K562 (cell line): ENCODE results near the gene BZW1. TPM values are rescaled to one million over a fixed set of nuclear protein-coding genes. Genes with fewer than 3 reads are reported as not detected.

Source experiments
- ATAC-seq: fragments of 200-7000 bp; cut with Tn5 transposase; 3 replicates; pipeline ENCODE4 v1.9.1; 2020; ENCODE audit warnings: moderate library complexity
- BruUV-seq: library from RNA; stranded (reverse); fragments of 400-500 nt; replicated peaks from 2 replicates; lab custom pipeline; 2021; lab: Mats Ljungman, UMichigan
- CTCF ChIA-PET: fragments of 300-600 bp; formaldehyde crosslinking; extraction: SDS; loops from one replicate; lab custom pipeline; 2021; ENCODE audit warnings: low intra/inter-chr PET ratio; lab: Yijun Ruan, JAX
- POLR2A ChIA-PET: fragments of 300-600, 350-650 bp; sonication (Branson Sonifier 250); formaldehyde crosslinking; extraction: SDS; loops from one replicate; lab custom pipeline; 2021; ENCODE audit warnings: antibody characterized with exemption, inconsistent platforms; lab: Yijun Ruan, JAX
- DNase-seq, 4 experiments: peaks; one replicate each; pipeline versions ENCODE4 v3.0.0 to v3.0.0-alpha.2; 2011 to 2018; ENCODE audit warnings: low spot score in 3 of 4, mixed read lengths in 3 of 4; ENCODE audit errors: extremely low read depth in 1 of 4
- FAIRE-seq: peaks from 2 replicates; lab custom pipeline; 2011; peaks lifted over from hg19 to GRCh38; lab: Jason Lieb, UNC
- H2AFZ ChIP-seq: 2 replicates; pipeline ENCODE4 v1.6.0; 2011; ENCODE audit warnings: low read depth, low read length, control low read depth, inconsistent platforms
- H3K27ac ChIP-seq: fragments of 200-600 bp; 3 replicates; pipeline ENCODE4 v1.8.0; 2011; ENCODE audit warnings: low read depth, mild to moderate bottlenecking, control low read depth, inconsistent platforms, low read length, moderate library complexity, mixed read lengths; ENCODE audit errors: extremely low read depth
- H3K27me3 ChIP-seq, 2 experiments: fragments of 300-600 bp in 1 of 2; 2 replicates in 1 of 2; 3 replicates in 1 of 2; pipeline versions ENCODE4 v1.6.0 to v1.8.0; 2011; ENCODE audit warnings: inconsistent platforms in 2 of 2, low read length in 2 of 2, mild to moderate bottlenecking in 1 of 2, mixed read lengths in 1 of 2, moderate library complexity in 1 of 2; ENCODE audit not compliant: control insufficient read depth in 2 of 2, insufficient read depth in 2 of 2
- H3K36me3 ChIP-seq: fragments of 300-600 bp; 3 replicates; pipeline ENCODE4 v1.8.0; 2011; ENCODE audit warnings: mild to moderate bottlenecking, low read length, inconsistent platforms; ENCODE audit not compliant: control insufficient read depth, insufficient read depth
- H3K4me1 ChIP-seq, 2 experiments: fragments of 200-600 bp in 1 of 2; replicated peaks in 1 of 2; 2 replicates in 1 of 2; 3 replicates in 1 of 2; pipeline versions ENCODE4 v1.5.1 to v1.8.0; 2011; ENCODE audit warnings: inconsistent platforms in 2 of 2, low read length in 2 of 2, mild to moderate bottlenecking in 1 of 2, mixed read lengths in 1 of 2, moderate library complexity in 1 of 2; ENCODE audit not compliant: control insufficient read depth in 2 of 2, insufficient read depth in 2 of 2
- H3K4me2 ChIP-seq: 2 replicates; pipeline ENCODE4 v1.6.1; 2011; ENCODE audit warnings: low read length, control low read depth, inconsistent platforms, mixed read lengths; ENCODE audit not compliant: insufficient read depth
- H3K4me3 ChIP-seq: fragments of 200-600 bp; sonication (generic), shearing (Covaris generic); 2 replicates; pipeline ENCODE4 v1.5.1; 2016; ENCODE audit warnings: control low read depth, inconsistent platforms
- H3K79me2 ChIP-seq: fragments of 200-600 bp; 3 replicates; pipeline ENCODE4 v1.8.0; 2011; ENCODE audit warnings: low read length, inconsistent platforms; ENCODE audit not compliant: control insufficient read depth, insufficient read depth
- H3K9ac ChIP-seq, 2 experiments: 2 replicates each; pipeline versions ENCODE4 v1.6.0 to v1.6.1; 2011; ENCODE audit warnings: low read depth in 2 of 2, low read length in 2 of 2, control low read depth in 1 of 2, inconsistent platforms in 1 of 2, mild to moderate bottlenecking in 1 of 2, mixed read lengths in 1 of 2; ENCODE audit not compliant: insufficient read depth in 1 of 2
- H3K9me1 ChIP-seq: one replicate; pipeline ENCODE4 v1.6.0; 2011; ENCODE audit warnings: inconsistent platforms, mild to moderate bottlenecking, low read length, moderate library complexity; ENCODE audit not compliant: control insufficient read depth, insufficient read depth
- H3K9me3 ChIP-seq: replicated peaks from 2 replicates; pipeline ENCODE4 v1.5.1; 2011; ENCODE audit warnings: low read depth, low read length, inconsistent platforms; ENCODE audit not compliant: control insufficient read depth, insufficient read depth
- H4K20me1 ChIP-seq: replicated peaks from 2 replicates; pipeline ENCODE4 v1.6.1; 2011; ENCODE audit warnings: low read length, inconsistent platforms, mixed read lengths; ENCODE audit not compliant: control insufficient read depth, insufficient read depth
- ELF4 ChIP-seq: fragments of 450-650 bp; formaldehyde crosslinking; IDR thresholded peaks from 2 replicates; pipeline ENCODE4 v1.4.0; 2022; ENCODE audit warnings: missing genetic modification characterization
- HCFC1 ChIP-seq: IDR thresholded peaks from 2 replicates; pipeline ENCODE4 v1.6.1; 2012; ENCODE audit warnings: low read depth, low read length, improper control_type of control experiment
- ILF3 ChIP-seq: fragments of 450-650 bp; IDR thresholded peaks from 2 replicates; pipeline ENCODE4 v1.6.1; 2018; ENCODE audit warnings: antibody characterized with exemption, mild to moderate bottlenecking, moderate library complexity, borderline replicate concordance
- MYNN ChIP-seq, 2 experiments: sonication (generic); formaldehyde crosslinking in 1 of 2; IDR thresholded peaks; 2 replicates each; pipeline versions ENCODE4 v1.5.0 to v1.6.1; 2016 to 2020; ENCODE audit warnings: antibody characterized with exemption in 1 of 2, missing genetic modification reagents in 1 of 2
- POLR2A ChIP-seq: fragments of 450-650 bp; conservative IDR thresholded peaks from 2 replicates; pipeline ENCODE4 v1.6.1; 2016
- POLR2AphosphoS2 ChIP-seq: IDR thresholded peaks from 2 replicates; pipeline ENCODE4 v1.6.1; 2012; ENCODE audit warnings: low read length, improper control_type of control experiment
- POLR2AphosphoS5 ChIP-seq: IDR thresholded peaks from 2 replicates; pipeline ENCODE4 v1.6.1; 2011; ENCODE audit warnings: mild to moderate bottlenecking, low read depth, low read length, moderate library complexity; ENCODE audit not compliant: control insufficient read depth, insufficient read depth
- SUPT5H ChIP-seq: fragments of 450-650 bp; IDR thresholded peaks from 2 replicates; pipeline ENCODE4 v1.6.1; 2016
- ZBED1 ChIP-seq: IDR thresholded peaks from 2 replicates; pipeline ENCODE4 v1.6.1; 2014
- ZFX ChIP-seq: sonication (generic); formaldehyde crosslinking; IDR thresholded peaks from 2 replicates; pipeline ENCODE4 v1.8.0; 2022; ENCODE audit warnings: mild to moderate bottlenecking, missing genetic modification reagents, moderate library complexity
- WGBS: fragments of 100-300 bp; shearing (Covaris generic); methylation state at CpG from one replicate; pipeline ENCODE4 v1.1.6; 2016; ENCODE audit warnings: low coverage, mixed read lengths; ENCODE audit not compliant: insufficient coverage; ENCODE audit errors: missing lambda C conversion rate; 5-methylcytosine and 5-hydroxymethylcytosine counted together
- in situ Hi-C: fragments of 300-500 bp; cut with MboI; formaldehyde crosslinking; loops from 4 replicates; pipeline ENCODE4 v1.15.0; 2018; ENCODE audit warnings: inconsistent platforms, mixed read lengths
- intact Hi-C: fragments of 100-400 bp; cut with micrococcal nuclease; formaldehyde crosslinking; loops from 2 replicates; pipeline ENCODE4 v1.14.2; 2022
- polyA plus RNA-seq, 8 experiments: library from polyadenylated mRNA; depleted of rRNA in 4 of 8; stranded (reverse) in 5 of 8; unstranded in 3 of 8; fragments of >200 nt; fragmentation: Nextera tagmentation in 2 of 8; fragmentation: Illumina TruSeq in 1 of 8; extraction: Ambion mirVana in 2 of 8; extraction: Trizol in 1 of 8; gene quantifications; 2 replicates each; pipeline versions ENCODE4 v1.2.1 to v1.2.3, GENCODE V29; 2011 to 2014; ENCODE audit warnings: inconsistent platforms in 1 of 8, missing spikeins in 1 of 8
- total RNA-seq, 7 experiments: library from RNA; depleted of rRNA in 6 of 7; stranded (reverse); fragments of >200 nt in 6 of 7; fragmentation: Illumina TruSeq in 2 of 7; extraction: Trizol in 2 of 7; gene quantifications; 2 replicates each; pipeline versions ENCODE4 v1.2.1 to v1.2.3, GENCODE V29; 2011 to 2021; ENCODE audit warnings: low replicate concordance in 1 of 7
- TF ChIP-seq, protein P1 (sequence below): IDR thresholded peaks from 2 replicates; pipeline ENCODE4 v1.6.1; 2011; ENCODE audit warnings: borderline replicate concordance, low read depth, mild to moderate bottlenecking, moderate library complexity, low read length; ENCODE audit not compliant: insufficient read depth, poor library complexity, severe bottlenecking
- TF ChIP-seq, protein P2 (sequence below), 2 experiments: IDR thresholded peaks in 1 of 2; conservative IDR thresholded peaks in 1 of 2; 2 replicates each; pipeline ENCODE4 v1.6.1; 2016; ENCODE audit warnings: low read depth in 2 of 2, mild to moderate bottlenecking in 1 of 2, missing compliant biosample characterization in 1 of 2, missing genetic modification characterization in 1 of 2, moderate library complexity in 1 of 2

Gene BZW1
- total and polyA plus RNA-seq, 9 of the 15 experiments (the other 6 are each of a cell fraction or from before 2014, with no cell fraction given), result 110 to 244 (median 198) TPM

DNA sequence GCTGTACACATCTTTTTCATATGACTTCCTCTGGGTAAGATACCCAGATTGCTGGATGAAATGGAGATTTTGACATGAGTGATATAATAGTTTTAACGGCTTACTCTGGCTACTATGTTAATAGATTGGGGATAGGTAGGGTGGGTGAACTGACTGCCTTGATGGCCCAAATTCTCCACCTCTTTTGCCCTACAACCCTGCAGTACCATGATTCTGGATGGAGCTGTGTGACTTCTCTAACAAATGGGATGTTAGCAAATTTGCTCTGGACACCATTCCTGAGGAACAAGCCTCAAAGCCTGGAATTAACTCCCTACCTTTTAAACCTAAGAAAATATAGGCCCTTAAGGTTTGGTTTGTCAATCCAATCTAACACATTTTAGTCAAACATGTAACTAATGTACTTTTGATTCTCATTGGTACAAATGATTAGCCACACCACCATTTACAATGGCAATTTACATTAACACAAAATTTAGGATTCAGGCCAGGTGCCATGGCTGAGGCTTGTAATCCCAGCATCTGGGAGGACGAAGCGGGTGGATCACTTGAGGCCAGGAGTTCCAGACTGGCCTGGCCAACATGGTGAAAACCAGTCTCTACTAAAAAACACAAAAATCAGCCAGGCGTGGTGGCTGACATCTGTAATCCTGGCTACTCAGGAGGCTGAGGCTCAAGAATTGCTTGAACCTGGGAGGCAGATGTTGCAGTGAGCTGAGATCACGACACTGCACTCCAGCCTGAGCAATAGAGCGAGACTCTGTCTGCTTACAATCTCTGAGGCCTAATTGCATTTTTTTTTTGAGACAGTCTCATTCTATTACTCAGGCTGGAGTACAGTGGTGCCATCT lies 39.9 kb downstream of the BZW1 start:
- Histone ChIP-seq H4K20me1 (no peaks in the 10 kb centered on the region), H3K4me3 (no peak overlapping the region), H2AFZ (no peak overlapping the region), H3K27ac (no peak overlapping the region), H3K4me2 (no peak overlapping the region), H3K36me3 (peaks cover 54% of the 10 kb centered on the region), H3K9me1 (no peaks in the 10 kb centered on the region), H3K4me1 (no peaks in the 10 kb centered on the region; a peak in 1 of 5 replicates), H3K9me3 (no peaks in the 10 kb centered on the region), H3K27me3 (no peaks in the 10 kb centered on the region), H3K9ac (no peak overlapping the region), H3K79me2 (0 out of 3 replicates have a peak, but pooled peaks cover 2% of the 10 kb centered on the region)
- no peak for FAIRE-seq
- WGBS, result 90% methylated on average over 6 of the region's 6 CpGs
- TSS peak; percentile 29 for BruUV-seq
- TF ChIP-seq, protein P1, sequence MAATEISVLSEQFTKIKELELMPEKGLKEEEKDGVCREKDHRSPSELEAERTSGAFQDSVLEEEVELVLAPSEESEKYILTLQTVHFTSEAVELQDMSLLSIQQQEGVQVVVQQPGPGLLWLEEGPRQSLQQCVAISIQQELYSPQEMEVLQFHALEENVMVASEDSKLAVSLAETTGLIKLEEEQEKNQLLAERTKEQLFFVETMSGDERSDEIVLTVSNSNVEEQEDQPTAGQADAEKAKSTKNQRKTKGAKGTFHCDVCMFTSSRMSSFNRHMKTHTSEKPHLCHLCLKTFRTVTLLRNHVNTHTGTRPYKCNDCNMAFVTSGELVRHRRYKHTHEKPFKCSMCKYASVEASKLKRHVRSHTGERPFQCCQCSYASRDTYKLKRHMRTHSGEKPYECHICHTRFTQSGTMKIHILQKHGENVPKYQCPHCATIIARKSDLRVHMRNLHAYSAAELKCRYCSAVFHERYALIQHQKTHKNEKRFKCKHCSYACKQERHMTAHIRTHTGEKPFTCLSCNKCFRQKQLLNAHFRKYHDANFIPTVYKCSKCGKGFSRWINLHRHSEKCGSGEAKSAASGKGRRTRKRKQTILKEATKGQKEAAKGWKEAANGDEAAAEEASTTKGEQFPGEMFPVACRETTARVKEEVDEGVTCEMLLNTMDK, result no peak
- TF ChIP-seq HCFC1 (no peak), ILF3 (peak; percentile 77; the same call in 1 of the 2 replicates), SUPT5H (peak; percentile 32; the same call in 1 of the 2 replicates), ELF4 (CRISPR knock-in tag) (0 out of 2 replicates have a peak, but pooled peaks have one; percentile 18), ZBED1 (peak; percentile 13; the same call in 1 of the 2 replicates), POLR2A (peak; percentile 47; the same call in 1 of the 2 replicates), MYNN (IDR thresholded peaks at IDR 0.05) (0 out of 2 replicates have a peak, but pooled peaks have one; percentile 3), MYNN (CRISPR knock-in tag; IDR thresholded peaks at IDR 0.05) (no peak), ZFX (CRISPR knock-in tag) (peak; percentile 22; the same call in 1 of the 2 replicates), POLR2AphosphoS2 (peak; percentile 20; the same call in 1 of the 2 replicates), POLR2AphosphoS5 (peak; percentile 37)
- TF ChIP-seq, protein P2, sequence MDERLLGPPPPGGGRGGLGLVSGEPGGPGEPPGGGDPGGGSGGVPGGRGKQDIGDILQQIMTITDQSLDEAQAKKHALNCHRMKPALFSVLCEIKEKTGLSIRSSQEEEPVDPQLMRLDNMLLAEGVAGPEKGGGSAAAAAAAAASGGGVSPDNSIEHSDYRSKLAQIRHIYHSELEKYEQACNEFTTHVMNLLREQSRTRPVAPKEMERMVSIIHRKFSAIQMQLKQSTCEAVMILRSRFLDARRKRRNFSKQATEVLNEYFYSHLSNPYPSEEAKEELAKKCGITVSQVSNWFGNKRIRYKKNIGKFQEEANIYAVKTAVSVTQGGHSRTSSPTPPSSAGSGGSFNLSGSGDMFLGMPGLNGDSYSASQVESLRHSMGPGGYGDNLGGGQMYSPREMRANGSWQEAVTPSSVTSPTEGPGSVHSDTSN (CRISPR knock-in tag; IDR thresholded peaks at IDR 0.05; ENCODE audit: low read depth), result no peak
- TF ChIP-seq, protein P2 (tag; conservative IDR thresholded peaks at IDR 0.05; ENCODE audit: low read depth), result no peak
- in situ Hi-C loops, result no loop called here
- ATAC-seq, result peak; percentile 37
- no peak for DNase-seq
- intact Hi-C loops, result loop anchor here (2.0 kb wide), 1 partner anchor 139 kb away; no protein-coding TSS in a partner anchor
- ChIA-PET POLR2A (interaction anchor here (0.6 to 3.9 kb wide), 6 partner anchors 8 to 24 kb away, joined by 3 to 27 read pairs (median 6); partner anchors contain the start of gene CLK1), CTCF (no interaction called here)
